GM23248 (cell line): ENCODE data around the gene GTPBP6. TPM values are rescaled to one million over a fixed set of nuclear protein-coding genes. Genes with fewer than 3 reads are reported as not detected.

Experiments
- DNase-seq: peaks from one replicate; pipeline ENCODE4 v3.0.0-alpha.2; 2015
- H2AFZ ChIP-seq: fragments of 200-600 bp; sonication (generic); 2 replicates; pipeline ENCODE4 v1.6.1; 2016; ENCODE audit warnings: antibody characterized with exemption
- H3F3A ChIP-seq: fragments of 200-600 bp; sonication (generic); 2 replicates; pipeline ENCODE4 v1.6.1; 2016; ENCODE audit warnings: mild to moderate bottlenecking, antibody characterized with exemption, mixed run types; ENCODE audit not compliant: insufficient read depth
- H3K27ac ChIP-seq: fragments of 200-600 bp; sonication (generic); 2 replicates; pipeline ENCODE4 v1.5.1; 2016; ENCODE audit warnings: mild to moderate bottlenecking
- H3K27me3 ChIP-seq: fragments of 200-600 bp; sonication (generic); replicated peaks from 2 replicates; pipeline ENCODE4 v1.6.1; 2016; ENCODE audit warnings: mild to moderate bottlenecking; ENCODE audit not compliant: insufficient read depth
- H3K36me3 ChIP-seq: fragments of 200-600 bp; sonication (generic); 2 replicates; pipeline ENCODE4 v1.6.1; 2016; ENCODE audit warnings: low read depth, mild to moderate bottlenecking
- H3K4me1 ChIP-seq: fragments of 200-600 bp; sonication (generic); 2 replicates; pipeline ENCODE4 v1.6.1; 2016; ENCODE audit warnings: mild to moderate bottlenecking; ENCODE audit not compliant: insufficient read depth
- H3K4me2 ChIP-seq: fragments of 200-600 bp; sonication (generic); one replicate; pipeline ENCODE4 v1.6.1; 2016; ENCODE audit warnings: mild to moderate bottlenecking; ENCODE audit not compliant: unreplicated experiment
- H3K4me3 ChIP-seq: fragments of 200-600 bp; sonication (generic); 2 replicates; pipeline ENCODE4 v1.5.1; 2016; ENCODE audit warnings: mild to moderate bottlenecking
- H3K79me2 ChIP-seq: fragments of 200-600 bp; sonication (generic); 2 replicates; pipeline ENCODE4 v1.6.1; 2016; ENCODE audit warnings: mild to moderate bottlenecking; ENCODE audit not compliant: insufficient read depth
- H3K9ac ChIP-seq: fragments of 200-600 bp; sonication (generic); 2 replicates; pipeline ENCODE4 v1.6.1; 2016; ENCODE audit warnings: mild to moderate bottlenecking
- H3K9me2 ChIP-seq: fragments of 200-600 bp; sonication (generic); 2 replicates; pipeline ENCODE4 v1.6.1; 2016; ENCODE audit warnings: mixed run types, mild to moderate bottlenecking, moderate library complexity; ENCODE audit not compliant: insufficient read depth
- H3K9me3 ChIP-seq: fragments of 200-600 bp; sonication (generic); one replicate; pipeline ENCODE4 v1.6.1; 2017; ENCODE audit warnings: low read depth
- H4K20me1 ChIP-seq: fragments of 200-600 bp; sonication (generic); 2 replicates; pipeline ENCODE4 v1.6.0; 2016; ENCODE audit not compliant: insufficient read depth
- EZH2 ChIP-seq: fragments of 200-600 bp; sonication (generic); IDR thresholded peaks from 2 replicates; pipeline ENCODE4 v1.6.1; 2018; ENCODE audit warnings: antibody characterized with exemption, mild to moderate bottlenecking; ENCODE audit not compliant: insufficient read depth, poor library complexity, severe bottlenecking
- EZH2phosphoT487 ChIP-seq: fragments of 200-600 bp; sonication (generic); IDR thresholded peaks from 2 replicates; pipeline ENCODE4 v1.6.1; 2018; ENCODE audit warnings: antibody characterized with exemption, moderate library complexity, mild to moderate bottlenecking, low read depth; ENCODE audit not compliant: insufficient read depth
- WGBS, 2 experiments: methylation state at CpG; one replicate each; pipeline ENCODE4 v1.1.6; 2015 to 2017; ENCODE audit warnings: low lambda C conversion rate in 2 of 2, low coverage in 1 of 2; ENCODE audit errors: missing lambda C conversion rate in 2 of 2; 5-methylcytosine and 5-hydroxymethylcytosine counted together
- in situ Hi-C: fragments of 300-500 bp; cut with MboI; formaldehyde crosslinking; loops from 2 replicates; pipeline ENCODE4 v1.15.0; 2020
- polyA plus RNA-seq: library from polyadenylated mRNA; unstranded; fragments of >200 nt; fragmentation: Nextera tagmentation; extraction: Ambion mirVana; gene quantifications from 2 replicates; pipeline ENCODE4 v1.2.1, GENCODE V29; 2016
- total RNA-seq: library from RNA; depleted of rRNA; stranded (reverse); fragments of >200 nt; shearing (Covaris generic); gene quantifications from 2 replicates; pipeline ENCODE4 v1.2.3, GENCODE V29; 2014

GTPBP6 gene
- total and polyA plus RNA-seq, 2 experiments from 2014 or later = 28.1 to 32.4 TPM

GRCh38 chrX:348461-349117 is 30.0 kb upstream of the GTPBP6 start:
- no peak overlapping the region for H3K4me3 ChIP-seq
- H3K9ac ChIP-seq = no peak overlapping the region
- H3K27ac ChIP-seq = no peak overlapping the region
- no peaks in the 10 kb centered on the region for H3K4me1 ChIP-seq
- no peaks in the 10 kb centered on the region for H3K9me2 ChIP-seq
- no peaks in the 10 kb centered on the region for H3F3A ChIP-seq
- H3K27me3 ChIP-seq = no peaks in the 10 kb centered on the region
- in situ Hi-C loops = no loop called here
- DNase-seq = no peak
- H3K4me2 ChIP-seq = no peak overlapping the region
- H2AFZ ChIP-seq = no peak overlapping the region
- no peak for TF ChIP-seq EZH2phosphoT487
- TF ChIP-seq EZH2 = no peak
- no peaks in the 10 kb centered on the region for H3K9me3 ChIP-seq
- 84 to 87% methylated on average over 11 of the region's 11 CpGs for WGBS, 2 experiments
- H4K20me1 ChIP-seq = no peaks in the 10 kb centered on the region
- H3K36me3 ChIP-seq = no peaks in the 10 kb centered on the region
- no peaks in the 10 kb centered on the region for H3K79me2 ChIP-seq

GRCh38 chrX:347351-348117 is 28.9 kb upstream of the GTPBP6 start:
- DNase-seq = no peak
- 98% methylated on average over 43 to 55 of the region's 59 CpGs for WGBS, 2 experiments
- no peaks in the 10 kb centered on the region for H3K4me1 ChIP-seq
- no peak for TF ChIP-seq EZH2phosphoT487
- TF ChIP-seq EZH2 = no peak
- no peaks in the 10 kb centered on the region for H3F3A ChIP-seq
- H3K9me2 ChIP-seq = no peaks in the 10 kb centered on the region
- no peak overlapping the region for H2AFZ ChIP-seq
- H3K79me2 ChIP-seq = no peaks in the 10 kb centered on the region
- H4K20me1 ChIP-seq = no peaks in the 10 kb centered on the region
- H3K36me3 ChIP-seq = no peaks in the 10 kb centered on the region
- in situ Hi-C loops = no loop called here
- H3K27ac ChIP-seq = no peak overlapping the region
- no peaks in the 10 kb centered on the region for H3K27me3 ChIP-seq
- H3K9me3 ChIP-seq = no peaks in the 10 kb centered on the region
- H3K4me2 ChIP-seq = no peak overlapping the region
- no peak overlapping the region for H3K4me3 ChIP-seq
- H3K9ac ChIP-seq = no peak overlapping the region

- H3K79me2 ChIP-seq = no peaks in the 10 kb centered on the region
- no peak overlapping the region for H3K27ac ChIP-seq
- no peak overlapping the region for H3K9ac ChIP-seq
- H3K9me3 ChIP-seq = no peaks in the 10 kb centered on the region
- 93 to 96% methylated on average over 8 to 72 of the region's 75 CpGs for WGBS, 2 experiments
- in situ Hi-C loops = no loop called here
- H3K27me3 ChIP-seq = no peaks in the 10 kb centered on the region
- H4K20me1 ChIP-seq = no peaks in the 10 kb centered on the region
- H3K4me3 ChIP-seq = no peak overlapping the region
- no peak overlapping the region for H3K4me2 ChIP-seq
- TF ChIP-seq EZH2phosphoT487 = no peak
- no peak for DNase-seq
- H3F3A ChIP-seq = no peaks in the 10 kb centered on the region
- no peaks in the 10 kb centered on the region for H3K9me2 ChIP-seq
- no peak overlapping the region for H2AFZ ChIP-seq
- no peaks in the 10 kb centered on the region for H3K36me3 ChIP-seq
- no peaks in the 10 kb centered on the region for H3K4me1 ChIP-seq
These were observed 27.6 kb upstream of the GTPBP6 start for GRCh38 chrX:346034-346813.

- Histone ChIP-seq H3K9me2 (no peaks in the 10 kb centered on the region), H3K4me2 (no peak overlapping the region), H3K9ac (no peak overlapping the region), H3F3A (no peaks in the 10 kb centered on the region), H3K4me1 (no peaks in the 10 kb centered on the region), H3K79me2 (no peaks in the 10 kb centered on the region), H2AFZ (no peak overlapping the region), H4K20me1 (no peaks in the 10 kb centered on the region), H3K36me3 (no peaks in the 10 kb centered on the region), H3K4me3 (no peak overlapping the region), H3K27me3 (no peaks in the 10 kb centered on the region), H3K9me3 (no peaks in the 10 kb centered on the region), H3K27ac (no peak overlapping the region)
- 96 to 98% methylated on average over 40 to 63 of the region's 63 CpGs for WGBS, 2 experiments
- no peak for DNase-seq
- TF ChIP-seq EZH2phosphoT487 (no peak), EZH2 (no peak)
- in situ Hi-C loops = no loop called here
These were observed 26.7 kb upstream of the GTPBP6 start for GRCh38 chrX:345020-345925.
